KMS-11 (cell line): ENCODE data around the gene AP1B1.

Source experiments
- H2AFZ ChIP-seq: fragments of 200-600 bp; sonication (generic); 2 replicates; pipeline ENCODE4 v1.6.1; 2016; ENCODE audit warnings: antibody characterized with exemption, mixed run types, low read depth
- H3K27ac ChIP-seq: fragments of 200-600 bp; sonication (generic); 2 replicates; pipeline ENCODE4 v1.6.1; 2016; ENCODE audit warnings: mild to moderate bottlenecking, mixed run types
- H3K27me3 ChIP-seq: fragments of 200-600 bp; sonication (generic); 2 replicates; pipeline ENCODE4 v1.6.1; 2017; ENCODE audit warnings: mild to moderate bottlenecking, low read depth, mixed run types, moderate library complexity; ENCODE audit not compliant: insufficient read depth
- H3K36me3 ChIP-seq: fragments of 200-600 bp; sonication (generic); 2 replicates; pipeline ENCODE4 v1.6.1; 2017; ENCODE audit warnings: mild to moderate bottlenecking, mixed run types; ENCODE audit not compliant: insufficient read depth
- H3K4me1 ChIP-seq: fragments of 200-600 bp; sonication (generic); 2 replicates; pipeline ENCODE4 v1.6.1; 2016; ENCODE audit warnings: mild to moderate bottlenecking, low read depth, mixed run types; ENCODE audit not compliant: poor library complexity, severe bottlenecking
- H3K4me2 ChIP-seq: fragments of 200-600 bp; sonication (generic); 2 replicates; pipeline ENCODE4 v1.7.0; 2016; ENCODE audit warnings: mild to moderate bottlenecking, mixed run types
- H3K4me3 ChIP-seq: fragments of 200-600 bp; sonication (generic); IDR thresholded peaks from 2 replicates; pipeline ENCODE4 v1.6.1; 2017; ENCODE audit warnings: low read depth, low read length, mixed read lengths; ENCODE audit not compliant: insufficient read depth
- H3K79me2 ChIP-seq: fragments of 200-600 bp; sonication (generic); 2 replicates; pipeline ENCODE4 v1.6.1; 2016; ENCODE audit warnings: low read depth, mixed run types; ENCODE audit not compliant: insufficient read depth
- H3K9ac ChIP-seq: fragments of 200-600 bp; sonication (generic); 2 replicates; pipeline ENCODE4 v1.6.1; 2016; ENCODE audit warnings: mild to moderate bottlenecking, mixed run types
- H4K20me1 ChIP-seq: fragments of 200-600 bp; sonication (generic); 2 replicates; pipeline ENCODE4 v1.6.1; 2016; ENCODE audit warnings: mild to moderate bottlenecking, mixed run types; ENCODE audit not compliant: insufficient read depth
- CTCF ChIP-seq: fragments of 200-600 bp; sonication (generic); conservative IDR thresholded peaks from 2 replicates; pipeline ENCODE4 v1.6.1; 2017; ENCODE audit warnings: low read depth, mild to moderate bottlenecking, antibody characterized with exemption, low read length, moderate library complexity, mixed read lengths

AP1B1 gene

GRCh38 chr22:29387921-29388758, at the start of gene AP1B1:
TSS of gene AP1B1 (minus strand) at chr22:29388570. CDS start at chr22:29367243, 21,327 bp downstream.
- H3K79me2 ChIP-seq: peaks cover 38% of the 10 kb centered on the region
- H2AFZ ChIP-seq: peak within 1 kb of the TSS; percentile 99
- no peaks in the 10 kb centered on the region for H4K20me1 ChIP-seq
- peaks cover 18% of the 10 kb centered on the region for H3K4me1 ChIP-seq
- peak within 1 kb of the TSS; percentile 90 for H3K4me2 ChIP-seq
- no peak within 1 kb of the TSS for H3K4me3 ChIP-seq
- peak within 1 kb of the TSS; percentile 55; the same call in 1 of the 2 replicates for H3K9ac ChIP-seq
- peak within 1 kb of the TSS; percentile 10 for H3K27ac ChIP-seq
- TF ChIP-seq CTCF: no peak
- H3K27me3 ChIP-seq: no peaks in the 10 kb centered on the region
- H3K36me3 ChIP-seq: no peaks in the 10 kb centered on the region

GRCh38 chr22:29435236-29436136, 47.1 kb upstream of the AP1B1 start:
- Histone ChIP-seq H3K9ac (no peak overlapping the region), H3K4me2 (no peak overlapping the region), H3K27me3 (no peaks in the 10 kb centered on the region), H3K27ac (no peak overlapping the region), H3K4me1 (no peaks in the 10 kb centered on the region), H3K4me3 (no peak overlapping the region), H3K36me3 (no peaks in the 10 kb centered on the region), H4K20me1 (no peaks in the 10 kb centered on the region), H3K79me2 (no peaks in the 10 kb centered on the region), H2AFZ (no peak overlapping the region)
- no peak for TF ChIP-seq CTCF

GRCh38 chr22:29434288-29434687, 45.9 kb upstream of the AP1B1 start:
- Histone ChIP-seq H2AFZ (no peak overlapping the region), H3K4me2 (no peak overlapping the region), H4K20me1 (no peaks in the 10 kb centered on the region), H3K27ac (no peak overlapping the region), H3K9ac (no peak overlapping the region), H3K4me3 (no peak overlapping the region), H3K36me3 (no peaks in the 10 kb centered on the region), H3K27me3 (no peaks in the 10 kb centered on the region), H3K4me1 (no peaks in the 10 kb centered on the region), H3K79me2 (no peaks in the 10 kb centered on the region)
- TF ChIP-seq CTCF: no peak

GRCh38 chr22:29433856-29434255, 45.5 kb upstream of the AP1B1 start:
- H3K4me1 ChIP-seq: no peaks in the 10 kb centered on the region
- no peaks in the 10 kb centered on the region for H4K20me1 ChIP-seq
- no peak overlapping the region for H3K4me2 ChIP-seq
- H3K27ac ChIP-seq: no peak overlapping the region
- H2AFZ ChIP-seq: no peak overlapping the region
- H3K36me3 ChIP-seq: no peaks in the 10 kb centered on the region
- no peak overlapping the region for H3K9ac ChIP-seq
- TF ChIP-seq CTCF: no peak
- H3K27me3 ChIP-seq: no peaks in the 10 kb centered on the region
- H3K79me2 ChIP-seq: no peaks in the 10 kb centered on the region
- no peak overlapping the region for H3K4me3 ChIP-seq
